HG03108 (cell line): ENCODE data around the gene AVL9.
"Not testable (repeated sequence)": the region's sequence is repeated elsewhere in the genome, so short reads cannot be mapped to it uniquely, and the experiment has no call there.

Source experiments
- ATAC-seq: cut with Tn5 transposase; IDR thresholded peaks from one replicate; pipeline ENCODE4 v1.9.1; 2021; ENCODE audit warnings: moderate library complexity; ENCODE audit not compliant: unreplicated experiment

AVL9 gene

DNA sequence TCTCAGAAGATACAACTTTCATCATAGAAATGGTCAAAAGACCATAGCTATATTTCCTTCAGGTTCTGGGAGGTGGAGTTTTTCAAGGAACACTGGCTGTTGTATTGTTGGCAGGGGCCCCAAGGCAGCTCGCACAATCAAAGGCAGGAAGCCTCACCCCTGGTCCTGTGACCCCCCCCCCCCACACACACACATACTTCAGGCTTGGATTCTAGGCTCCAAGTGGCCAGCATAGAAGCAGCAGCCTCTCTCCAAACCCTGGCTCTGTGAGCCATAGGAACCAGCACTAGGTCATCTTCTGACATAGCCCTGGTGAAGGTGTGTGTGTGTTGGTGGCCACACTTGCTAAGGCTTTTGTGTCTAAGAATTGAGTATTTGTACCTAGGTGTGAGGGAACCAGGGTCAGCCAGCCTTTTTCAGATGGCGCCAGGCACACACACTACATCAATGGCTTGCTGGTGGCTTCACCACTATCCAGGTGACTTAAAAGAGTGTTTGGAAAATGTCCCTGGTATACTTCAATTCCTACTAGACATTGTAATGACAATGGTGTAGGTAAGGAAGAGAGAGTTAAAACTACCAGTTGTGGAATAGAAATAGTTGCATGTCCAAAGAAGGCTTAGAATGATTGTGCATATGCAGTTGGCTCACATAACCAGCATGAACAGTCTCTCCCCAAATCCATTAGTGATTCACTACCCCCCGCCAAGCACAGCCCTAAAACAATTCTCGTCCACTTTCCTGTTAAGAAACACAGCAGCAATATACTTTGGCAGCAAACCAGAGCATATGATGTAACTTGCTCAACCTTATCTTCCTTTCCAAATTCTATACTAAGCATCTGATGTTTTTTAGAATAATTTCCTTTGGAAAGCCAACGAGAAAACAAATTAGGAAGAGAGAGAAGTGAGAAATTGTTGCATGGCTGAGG lies 91.3 kb downstream of the AVL9 start:
- no peak for ATAC-seq

DNA sequence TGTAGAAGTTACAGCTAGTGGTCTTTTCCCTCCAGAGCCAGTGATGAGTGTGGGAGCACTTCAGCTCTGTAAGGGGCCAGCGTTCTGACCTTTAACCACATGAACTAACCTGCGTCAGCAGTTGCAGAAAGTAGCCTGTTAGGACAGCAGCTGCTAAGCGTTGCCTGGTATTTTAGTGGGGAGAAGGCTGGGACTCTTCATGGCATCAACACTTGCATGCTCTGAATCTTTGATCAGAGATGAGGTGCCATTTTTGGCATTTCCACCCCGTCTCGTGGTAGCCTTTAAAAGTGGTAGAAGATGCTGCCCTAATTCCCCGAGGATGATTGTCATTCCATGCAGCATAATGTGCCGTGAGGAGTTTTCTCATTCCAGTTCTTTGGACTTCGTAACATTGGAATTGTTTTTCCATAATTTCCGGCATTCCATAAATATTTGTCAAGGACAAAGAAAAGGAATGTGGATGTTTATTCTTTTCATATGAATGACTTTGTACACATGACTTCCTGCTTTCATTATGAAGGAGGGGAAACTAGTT lies 92.2 kb downstream of the AVL9 start:
- ATAC-seq = no peak

DNA sequence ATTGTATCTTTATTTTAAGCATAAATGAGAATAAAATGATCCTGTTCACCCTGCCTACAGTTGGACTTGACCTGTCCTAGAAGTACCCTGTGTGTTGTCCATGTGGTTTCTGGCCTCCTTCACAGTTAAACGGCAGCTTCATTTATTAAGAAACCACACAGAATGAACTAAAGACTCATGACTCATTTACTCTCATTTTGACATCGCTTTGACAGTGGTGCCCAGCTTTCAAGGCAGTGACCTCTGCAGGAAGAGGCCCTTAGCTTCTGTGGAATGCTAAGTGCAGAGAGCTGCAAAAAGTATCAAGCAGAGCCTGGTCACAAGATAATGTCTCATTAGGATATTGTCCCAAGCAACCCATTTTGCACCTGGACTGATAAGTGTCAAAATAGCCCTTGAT lies 93.4 kb downstream of the AVL9 start:
- ATAC-seq = no peak

DNA sequence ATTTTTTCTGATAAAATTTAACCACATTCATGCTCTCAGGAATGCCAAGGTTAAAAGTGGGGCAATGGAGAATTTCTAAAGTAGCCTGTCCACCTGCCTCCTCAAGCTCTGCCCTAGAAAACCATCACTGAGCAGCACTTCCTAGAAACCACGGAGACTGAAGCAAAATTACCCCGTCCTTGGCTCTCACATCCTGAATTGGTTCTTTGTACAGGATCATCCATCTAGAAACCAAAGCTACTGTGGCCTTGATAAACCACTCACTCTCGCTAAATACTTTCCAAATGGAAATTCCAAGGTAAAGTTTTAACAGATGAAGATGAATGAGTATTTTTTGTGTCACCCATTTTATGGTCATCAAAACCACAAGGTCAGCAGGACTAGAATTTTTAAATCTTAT lies 96.6 kb downstream of the AVL9 start:
- ATAC-seq = no peak

DNA sequence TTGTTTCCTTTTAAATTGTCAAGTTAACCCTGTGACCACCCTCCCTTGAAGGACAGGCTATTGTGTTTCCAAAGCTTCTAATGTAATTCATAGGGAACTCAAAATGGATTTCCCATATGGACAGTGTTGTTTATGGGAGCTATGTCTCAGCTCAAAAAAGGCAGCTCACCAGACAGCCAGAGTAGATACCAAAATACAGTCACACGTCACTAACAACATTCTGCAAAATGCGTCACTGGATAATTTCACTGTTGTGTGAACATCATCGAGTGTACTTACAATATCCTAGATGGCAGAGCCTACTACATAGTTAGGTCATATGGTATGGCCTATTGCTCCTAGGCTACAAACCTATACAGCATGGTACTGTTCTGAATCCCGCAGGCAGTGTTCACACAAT lies 97.4 kb downstream of the AVL9 start:
- no peak for ATAC-seq

DNA sequence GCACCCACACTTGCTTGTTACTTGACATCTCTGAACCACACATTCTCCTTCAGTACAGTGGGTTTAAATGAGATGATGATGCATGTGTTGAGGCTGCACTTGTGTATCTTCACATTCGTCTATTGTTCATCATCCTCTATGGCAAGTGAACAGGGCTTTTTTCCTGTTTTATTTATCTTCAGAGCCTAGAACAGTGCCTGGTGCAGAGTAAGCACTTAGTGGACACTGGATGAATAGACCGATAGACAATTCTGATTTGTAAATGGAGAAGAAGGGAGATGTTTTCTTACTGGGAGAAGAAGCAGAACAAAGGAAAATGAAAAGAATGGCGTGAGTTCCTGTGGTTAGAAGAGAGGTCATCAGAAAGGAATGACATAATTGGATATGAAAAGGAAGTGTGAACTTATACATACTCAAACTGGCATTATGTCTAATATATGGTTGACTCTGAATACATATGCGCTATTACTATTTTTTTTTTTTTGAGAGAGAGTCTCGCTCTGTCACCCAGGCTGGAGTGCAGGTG lies 99.7 kb downstream of the AVL9 start:
- ATAC-seq = no peak

DNA sequence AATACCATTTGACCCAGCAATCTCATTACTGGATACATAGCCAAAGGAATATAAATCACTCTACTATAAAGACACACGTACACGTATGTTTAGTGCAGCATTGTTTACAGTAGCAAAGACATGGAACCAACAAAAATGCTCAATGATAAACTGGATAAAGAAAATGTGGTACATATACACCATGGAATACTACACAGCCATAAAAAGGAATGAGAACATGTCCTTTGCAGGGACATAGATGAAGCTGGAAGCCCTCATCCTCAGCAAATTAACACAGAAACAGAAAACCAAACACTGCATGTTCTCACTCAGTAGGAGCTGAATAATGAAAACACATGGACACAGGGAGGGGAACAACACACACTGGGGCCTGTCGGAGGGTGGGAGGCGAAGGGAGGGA lies 105.9 kb downstream of the AVL9 start:
- ATAC-seq = not testable (repeated sequence)

DNA sequence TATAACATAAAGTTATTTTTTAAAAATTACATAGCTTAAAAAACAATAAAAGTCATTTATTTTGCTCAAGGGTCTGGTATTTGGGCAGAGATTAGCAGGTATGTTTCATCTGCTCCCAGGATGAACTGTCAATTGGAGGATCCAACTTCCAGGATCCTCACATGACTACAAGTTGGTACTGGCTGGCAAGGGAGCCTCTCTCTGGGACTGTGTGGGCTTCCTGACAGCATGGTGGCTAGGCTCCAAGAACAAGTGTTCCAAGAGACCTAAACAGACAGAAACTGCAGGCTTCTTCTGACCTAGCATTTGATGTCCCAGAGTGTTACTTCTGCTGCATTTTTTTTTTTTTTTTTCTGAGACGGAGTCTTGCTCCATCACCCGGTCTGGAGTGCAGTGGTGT lies 107.2 kb downstream of the AVL9 start:
- no peak for ATAC-seq

DNA sequence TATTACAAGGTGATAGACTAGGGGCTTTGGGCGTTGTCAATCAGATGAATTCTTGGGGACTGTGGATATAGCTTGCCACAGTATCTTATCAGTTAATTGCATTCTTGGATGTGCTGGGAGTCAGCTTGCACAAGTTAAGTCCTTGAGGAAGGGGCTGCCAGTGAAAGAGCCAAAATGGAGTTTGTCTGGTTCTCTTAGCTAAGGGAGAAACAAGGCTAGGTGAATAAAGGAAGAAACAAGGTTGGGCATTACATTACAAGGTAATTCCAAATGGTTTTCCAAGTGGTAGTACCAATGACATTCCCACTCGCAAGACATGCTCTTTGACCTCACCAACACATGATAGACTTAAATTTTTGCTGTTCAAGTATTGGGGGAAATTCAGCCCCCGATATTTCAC lies 108.2 kb downstream of the AVL9 start:
- ATAC-seq = not testable (repeated sequence)

DNA sequence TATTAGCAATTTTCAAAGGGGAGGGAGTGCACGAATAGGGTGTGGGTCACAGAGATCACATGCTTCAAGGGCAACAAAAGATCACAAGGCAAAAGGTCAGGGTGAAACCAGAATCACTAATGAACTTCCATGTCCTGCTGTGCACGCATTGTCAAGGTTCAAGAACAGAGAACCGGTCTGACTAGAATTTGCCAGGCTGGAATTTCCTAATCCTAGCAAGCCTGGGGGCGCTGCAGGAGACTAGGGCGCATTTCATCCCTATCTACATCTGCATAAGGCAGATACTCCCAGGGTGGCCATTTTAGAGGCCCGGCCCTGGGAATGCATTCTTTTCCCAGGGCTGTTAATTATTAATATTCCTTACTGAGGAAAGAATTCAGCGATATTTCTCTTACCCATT lies 108.8 kb downstream of the AVL9 start:
- not testable (repeated sequence) for ATAC-seq

DNA sequence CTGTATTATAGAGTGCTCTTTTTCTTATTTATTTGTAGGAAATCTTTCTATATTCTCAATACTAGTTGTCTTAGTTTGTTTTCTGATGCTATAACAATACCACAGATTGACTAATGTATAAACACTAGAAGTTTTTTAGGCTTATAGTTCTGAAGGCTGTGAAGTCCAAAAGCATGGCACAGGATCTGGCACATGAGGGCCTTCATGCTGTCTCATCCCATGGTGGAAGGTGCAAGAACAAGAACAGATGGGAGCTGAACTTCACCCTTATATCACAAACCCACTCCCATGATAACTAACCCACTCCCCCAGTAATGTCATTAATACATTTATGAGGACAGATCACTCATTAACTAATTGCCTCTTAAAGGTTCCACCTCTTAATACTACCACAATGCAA lies 109.7 kb downstream of the AVL9 start:
- no peak for ATAC-seq

DNA sequence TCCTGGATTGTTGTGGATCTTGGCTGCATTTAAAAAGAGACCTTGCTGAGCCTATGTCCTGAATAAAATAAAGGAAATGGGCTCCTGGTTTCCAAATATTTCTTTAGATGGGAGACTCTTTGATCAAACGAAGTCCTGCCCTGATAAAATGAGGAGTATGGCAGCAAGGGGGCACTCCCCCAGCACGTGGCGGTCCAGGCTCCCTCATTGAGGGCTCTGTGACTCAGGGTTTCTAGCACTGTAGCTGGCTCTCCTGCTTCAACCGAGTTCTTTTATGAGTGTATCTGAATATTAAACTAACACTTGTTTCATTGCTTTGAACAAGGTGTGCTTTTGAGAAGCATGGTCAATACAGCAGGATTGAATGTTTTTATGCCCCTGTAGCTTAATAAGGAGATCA lies 114.2 kb downstream of the AVL9 start:
- ATAC-seq = no peak

DNA sequence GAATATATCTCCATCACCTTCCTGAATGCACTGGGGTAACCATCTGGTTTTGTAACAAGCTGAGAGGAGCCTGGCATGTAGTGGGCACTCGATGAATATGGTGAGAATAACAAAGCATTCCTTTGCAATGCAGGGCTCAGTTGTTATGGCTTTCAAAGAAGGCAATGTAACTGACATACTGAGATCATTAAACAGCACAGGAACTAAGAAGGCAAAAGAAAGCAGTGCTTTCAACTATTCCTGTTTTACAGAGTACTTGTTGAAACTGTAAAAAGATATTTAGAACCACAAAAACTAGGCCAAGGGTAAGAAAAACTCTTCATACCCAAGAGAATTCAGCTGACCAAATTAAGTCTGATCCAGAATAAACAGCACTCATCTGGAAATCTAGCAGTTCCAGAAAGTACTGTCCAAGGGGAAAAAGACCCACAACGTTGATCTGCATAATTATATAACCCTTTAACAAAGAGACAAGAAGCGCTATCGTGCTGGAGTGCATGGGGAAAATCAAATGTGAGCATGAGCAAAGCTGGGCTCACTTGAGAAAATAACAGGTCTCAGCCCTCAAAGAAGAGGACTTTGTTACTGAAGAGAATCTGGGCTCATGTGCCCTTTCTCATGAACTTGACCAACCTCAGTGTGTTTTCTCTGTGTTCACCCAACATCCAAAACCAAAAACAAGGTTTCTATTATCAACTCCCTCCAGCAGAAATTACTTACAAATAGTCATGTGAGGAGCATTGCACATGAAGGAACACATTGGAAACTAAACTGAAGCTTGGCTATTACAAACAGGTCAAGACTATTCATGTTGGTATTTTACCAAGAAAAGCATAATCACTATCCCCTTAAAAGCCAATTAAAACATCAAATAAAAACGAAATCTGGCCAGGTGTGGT lies 116.2 kb downstream of the AVL9 start:
- ATAC-seq = no peak

DNA sequence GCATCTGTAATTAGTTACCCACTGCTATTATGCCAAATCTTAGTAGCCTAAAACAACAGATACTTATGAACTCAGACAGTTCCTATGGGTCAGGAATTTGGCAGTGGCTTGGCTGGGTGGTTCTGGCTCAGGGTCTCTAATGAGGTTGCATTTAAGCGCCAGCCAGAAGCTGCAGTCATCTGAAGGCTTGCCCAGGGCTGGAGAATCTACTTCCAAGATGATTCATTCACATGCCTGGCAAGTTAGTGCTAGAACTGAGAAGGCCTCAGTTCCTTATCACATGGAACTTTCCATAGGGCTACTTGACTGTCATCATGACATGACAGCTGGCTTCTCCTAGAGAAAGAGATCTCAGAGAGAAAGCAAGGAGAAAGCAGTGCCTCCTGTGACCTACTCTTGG lies 121.3 kb downstream of the AVL9 start:
- no peak for ATAC-seq

DNA sequence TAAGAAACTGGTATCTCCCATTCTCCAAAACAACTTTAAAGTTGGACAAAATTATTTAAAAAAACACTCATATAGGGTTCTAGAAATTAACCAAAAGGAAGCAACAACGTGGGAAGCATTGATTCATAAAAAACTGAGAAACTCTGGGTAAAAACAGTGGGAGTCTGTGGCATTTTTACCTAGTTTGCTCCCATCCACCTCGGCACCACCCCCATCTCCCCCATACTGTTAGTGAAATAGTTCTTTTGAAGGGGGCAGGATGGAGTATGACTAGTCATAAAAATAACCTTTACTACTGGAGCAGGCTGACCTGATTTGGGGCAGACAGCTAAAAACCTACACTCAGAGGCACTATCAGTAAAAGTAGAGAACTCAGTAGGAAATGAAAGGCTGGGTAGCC lies 123.2 kb downstream of the AVL9 start:
- ATAC-seq = no peak

DNA sequence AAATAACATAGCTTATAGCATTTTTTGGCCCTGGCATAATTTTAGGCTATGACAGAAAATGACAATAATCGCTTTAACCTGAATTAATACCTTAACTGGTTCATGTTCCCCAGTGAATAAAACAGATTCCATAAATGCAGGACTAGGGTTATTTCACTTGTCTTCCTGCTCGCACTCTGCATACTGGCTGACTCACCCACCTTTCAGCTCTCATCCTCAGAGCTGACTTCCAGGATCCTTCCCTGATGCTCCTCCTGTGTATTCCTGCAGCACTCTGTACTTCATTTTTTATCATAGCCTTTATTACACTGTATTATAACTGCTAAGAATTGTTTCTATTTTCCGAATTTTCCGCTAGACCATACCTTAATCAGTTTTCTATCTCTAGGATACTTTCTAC lies 123.7 kb downstream of the AVL9 start:
- ATAC-seq = no peak

DNA sequence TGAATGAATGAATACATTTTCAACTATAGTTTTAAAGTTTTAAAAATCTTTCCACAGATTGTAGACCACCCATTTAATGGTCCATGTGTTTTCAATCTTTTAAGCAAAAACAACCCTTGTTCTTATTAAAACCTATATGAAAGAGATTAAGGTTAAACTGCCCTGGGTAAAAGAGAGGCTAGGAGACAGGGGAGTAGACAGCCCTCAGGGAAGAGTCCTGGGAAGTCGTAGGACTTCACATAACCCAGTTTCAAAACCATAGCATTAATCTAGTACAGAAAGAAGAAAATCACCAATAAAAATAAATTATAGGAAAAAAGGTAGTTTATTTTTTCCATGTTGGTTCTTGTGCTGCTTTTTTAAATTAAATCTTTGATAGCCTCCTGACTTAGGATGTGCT lies 124.1 kb downstream of the AVL9 start:
- not testable (repeated sequence) for ATAC-seq

DNA sequence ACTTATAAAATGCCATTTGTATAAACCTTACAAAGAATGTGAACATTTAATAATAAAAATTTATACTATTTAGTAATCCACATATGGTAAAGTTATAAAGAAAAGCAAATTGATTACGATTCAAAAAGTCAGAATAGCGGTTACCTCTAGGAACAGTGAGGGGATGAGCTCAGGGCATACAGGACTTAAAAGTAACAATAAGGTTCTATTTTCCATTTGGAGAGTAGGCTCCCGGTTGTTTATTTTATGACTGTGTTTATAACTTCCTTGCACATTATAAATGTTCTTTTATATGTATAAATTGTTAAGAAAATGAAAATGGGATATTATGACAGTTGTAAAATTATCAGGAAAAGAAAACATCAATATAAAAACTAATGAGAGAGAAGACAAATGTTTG lies 135.7 kb downstream of the AVL9 start:
- no peak for ATAC-seq

DNA sequence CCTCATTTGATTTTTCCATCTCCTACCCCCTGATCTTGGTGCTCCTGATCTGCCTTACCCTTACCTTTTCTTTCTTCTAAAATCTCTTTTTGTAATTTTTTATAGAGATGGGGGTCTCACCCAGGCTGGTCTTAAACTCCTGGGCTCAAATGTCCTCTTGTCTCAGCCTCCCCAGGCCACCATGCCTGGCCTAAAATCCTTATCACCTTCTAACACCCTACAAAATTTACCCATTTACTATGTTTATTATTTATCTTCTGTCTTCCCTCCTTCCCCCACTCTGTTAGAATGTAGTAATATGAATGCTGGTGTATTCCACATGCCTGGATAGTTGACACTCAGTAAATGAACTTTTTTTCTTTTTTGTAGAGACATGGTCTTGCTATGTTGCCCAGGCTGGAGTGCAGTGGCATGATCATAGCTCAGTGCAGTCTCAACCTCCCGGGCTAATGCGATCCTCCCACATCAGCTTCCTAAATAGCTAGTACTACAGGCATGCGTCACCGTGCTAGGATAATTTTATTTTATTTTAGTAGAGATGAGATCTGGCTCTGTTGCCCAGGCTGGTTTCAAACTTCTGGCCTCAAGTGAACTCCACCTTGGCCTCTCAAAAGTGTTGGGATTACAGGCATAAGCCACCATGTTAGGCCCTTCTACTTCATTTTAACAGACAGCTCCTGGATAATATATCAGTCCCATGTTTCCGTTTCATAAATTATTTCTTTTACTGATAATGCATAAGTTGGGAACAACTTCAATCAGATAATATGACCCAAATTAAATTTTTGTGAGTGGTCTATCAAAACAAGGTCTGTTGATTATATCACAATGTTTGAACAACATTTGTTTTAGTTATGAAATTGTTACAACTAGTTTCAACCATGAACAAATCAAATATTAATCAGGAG lies 136.6 kb downstream of the AVL9 start:
- ATAC-seq = not testable (repeated sequence)

DNA sequence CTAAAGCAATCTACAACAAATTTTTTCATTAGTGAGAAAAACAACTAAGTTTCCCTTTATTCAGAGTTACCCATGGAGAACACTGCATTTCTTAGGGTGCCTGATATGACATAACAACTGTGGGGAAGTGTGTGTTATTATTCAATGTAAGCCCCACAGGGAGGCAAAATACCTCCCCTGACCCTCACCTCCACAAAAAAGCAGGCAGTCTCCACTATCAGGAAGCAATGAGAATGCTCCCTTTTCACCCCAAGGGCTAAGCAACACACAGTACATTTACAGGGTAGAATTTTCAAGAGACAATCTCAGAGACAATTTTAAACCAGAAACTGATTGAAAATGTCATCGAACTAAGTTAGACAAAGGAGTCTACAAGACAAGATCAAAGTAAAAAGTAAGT lies 138.2 kb downstream of the AVL9 start:
- not testable (repeated sequence) for ATAC-seq
